T-helper 1 cell treated with Interleukin-12 subunit alpha and Interleukin-12 subunit beta and Interleukin-4 antibody, amounts not matched to agents 30 ng/mL and 1 ng/mL, for 36 hours (primary cell): ENCODE results near the gene ARHGEF10L. TPM values are rescaled to one million over a fixed set of nuclear protein-coding genes. Genes with fewer than 3 reads are reported as not detected.
"Not testable (repeated sequence)": the region's sequence is repeated elsewhere in the genome, so short reads cannot be mapped to it uniquely, and the experiment has no call there.

Source experiments
- intact Hi-C: fragments of 100-400 bp; cut with micrococcal nuclease; formaldehyde crosslinking; loops from one replicate; pipeline ENCODE4 v1.15.1; 2024
- total RNA-seq: library from RNA; stranded (reverse); gene quantifications from 2 replicates; pipeline ENCODE4 v1.2.3, GENCODE V29; 2022

ARHGEF10L gene
- total RNA-seq, 1 donor from 2014 or later = not detected

GRCh38 chr1:17733661-17734060 is 194.2 kb downstream of the ARHGEF10L start:
- intact Hi-C loops = no loop called here

GRCh38 chr1:17734609-17735008 is 195.1 kb downstream of the ARHGEF10L start:
- intact Hi-C loops = no loop called here

- intact Hi-C loops = no loop called here
Measured at GRCh38 chr1:17735348-17735747, 195.8 kb downstream of the ARHGEF10L start.

- intact Hi-C loops = no loop called here
Measured at GRCh38 chr1:17735793-17736192, 196.3 kb downstream of the ARHGEF10L start.

- intact Hi-C loops = no loop called here
Measured at GRCh38 chr1:17736625-17737024, 197.1 kb downstream of the ARHGEF10L start.

GRCh38 chr1:17739050-17739449 is 199.6 kb downstream of the ARHGEF10L start:
- intact Hi-C loops = no loop called here

GRCh38 chr1:17741052-17741451 is 201.6 kb downstream of the ARHGEF10L start:
- intact Hi-C loops = no loop called here

- intact Hi-C loops = no loop called here
Measured at GRCh38 chr1:17742583-17742982, 203.1 kb downstream of the ARHGEF10L start.

GRCh38 chr1:17743008-17743647 is 203.6 kb downstream of the ARHGEF10L start:
- intact Hi-C loops = no loop called here

GRCh38 chr1:17743925-17744324 is 204.4 kb downstream of the ARHGEF10L start:
- intact Hi-C loops = no loop called here

GRCh38 chr1:17744666-17745478 is 205.4 kb downstream of the ARHGEF10L start:
- intact Hi-C loops = no loop called here

GRCh38 chr1:17745479-17745955 is 206.0 kb downstream of the ARHGEF10L start:
- intact Hi-C loops = no loop called here

- intact Hi-C loops = not testable (repeated sequence)
Measured at GRCh38 chr1:17746281-17746680, 206.8 kb downstream of the ARHGEF10L start.

GRCh38 chr1:17746920-17747319 is 207.4 kb downstream of the ARHGEF10L start:
- intact Hi-C loops = no loop called here

Other genes starting within 250 kb of the ARHGEF10L start
- 0.17 TPM in 1 of 2 replicates, not detected in the other for gene PADI4, start 231.5 kb upstream of the ARHGEF10L start, total RNA-seq
- not detected in 2 replicates for gene PADI6, start 167.5 kb upstream of the ARHGEF10L start, total RNA-seq
- 149 and 150 TPM in 2 replicates for gene RCC2, start 100.0 kb upstream of the ARHGEF10L start, total RNA-seq
- gene ACTL8, start 215.6 kb downstream of the ARHGEF10L start, total RNA-seq = not detected in 2 replicates